ENCODE results near the gene FGD4. TPM values are rescaled to one million over a fixed set of nuclear protein-coding genes. Genes with fewer than 3 reads are reported as not detected.

Gene FGD4
- total RNA-seq, 1 donor from 2014 or later = 86.3 TPM

DNA sequence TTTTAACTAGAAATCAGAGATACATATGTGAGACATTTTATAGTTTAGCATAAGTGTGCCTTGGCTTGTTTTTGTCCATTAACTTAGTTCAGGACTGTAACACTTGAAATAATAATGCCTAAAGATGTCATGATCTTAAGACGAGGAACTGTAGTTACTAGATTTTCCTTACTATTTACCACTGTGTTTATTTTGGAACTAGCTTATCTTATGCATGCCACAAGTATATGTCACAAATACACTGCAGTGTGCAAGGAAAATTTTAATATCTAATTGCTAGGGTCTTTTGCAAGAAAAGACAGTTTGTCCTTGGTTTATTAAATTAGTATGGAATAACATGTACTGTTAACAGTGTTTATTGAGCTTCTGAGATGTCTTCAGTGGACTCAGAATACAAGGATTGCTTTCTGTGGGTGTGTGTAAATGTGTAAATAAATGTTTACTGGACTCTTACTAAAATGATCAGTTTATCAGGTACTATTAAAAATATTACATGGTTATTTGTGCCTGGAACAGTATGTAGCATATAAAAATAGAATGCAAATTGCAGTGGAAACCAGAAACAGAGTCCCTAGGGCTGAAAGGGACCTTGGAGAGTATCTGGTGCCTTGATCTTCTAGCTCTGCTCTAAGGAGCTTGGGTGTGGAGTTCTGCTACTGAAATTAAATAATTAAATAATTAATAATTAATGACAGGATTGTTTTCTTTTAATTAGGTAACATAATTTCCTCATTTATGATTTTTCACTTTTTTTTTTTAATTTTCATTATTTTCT is 58.1 kb downstream of the FGD4 start:
- no peak for DNase-seq

DNA sequence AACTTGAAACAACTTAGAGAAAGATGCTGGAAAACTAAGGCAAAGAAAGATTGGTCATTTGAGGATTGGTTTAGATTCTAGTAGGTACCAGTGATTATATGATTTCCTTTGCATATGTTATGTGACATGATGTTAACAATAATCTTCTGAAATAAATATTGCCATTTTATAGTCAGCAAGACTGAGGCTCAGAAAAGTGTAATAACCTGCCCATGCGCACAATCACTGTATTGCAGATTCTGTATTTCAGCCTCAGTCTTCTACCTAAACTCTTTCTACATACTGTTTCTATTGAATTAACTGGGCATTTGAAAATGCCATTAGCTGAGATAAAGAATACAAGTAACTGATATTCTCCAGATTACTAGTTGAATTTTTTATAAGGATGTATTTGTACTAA is 61.3 kb downstream of the FGD4 start:
- no peak for DNase-seq

DNA sequence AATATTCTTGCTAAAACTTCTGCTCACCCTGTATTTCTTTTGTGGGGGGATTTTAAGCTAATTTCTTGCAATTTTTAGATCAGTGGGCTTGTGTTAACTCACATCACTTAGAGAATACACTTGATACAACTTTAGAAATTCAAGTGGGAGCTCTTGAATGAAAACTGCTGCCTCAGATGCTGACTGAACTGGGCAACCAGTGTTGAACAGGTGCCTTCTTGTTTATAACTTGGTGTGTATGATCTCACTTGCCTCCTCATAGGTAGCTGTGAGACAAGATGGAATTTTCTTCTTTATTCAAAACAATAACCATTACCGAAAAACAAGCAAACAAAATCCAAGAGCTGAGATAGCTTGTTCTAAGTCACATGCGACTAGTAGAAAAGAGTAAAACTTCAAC is 63.5 kb downstream of the FGD4 start:
- DNase-seq = no peak

DNA sequence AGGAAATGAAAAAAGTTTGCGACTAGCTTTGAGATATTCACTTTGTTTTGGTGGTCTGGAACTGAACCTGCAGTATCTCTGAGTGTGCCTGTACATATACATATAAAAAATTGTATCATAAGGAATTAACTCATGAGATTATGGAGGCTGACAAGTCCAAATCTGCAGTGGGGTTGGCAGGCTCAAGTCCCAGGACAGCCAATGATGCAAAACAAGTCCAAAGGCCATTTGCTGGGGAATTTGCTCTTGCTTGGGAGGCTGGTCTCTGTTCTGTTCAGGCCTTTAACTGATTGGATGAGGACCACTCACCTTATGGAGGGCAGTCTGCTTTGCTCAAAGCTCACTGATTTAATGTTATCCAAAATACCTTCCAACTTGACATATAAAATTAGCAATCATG is 66.8 kb downstream of the FGD4 start:
- DNase-seq = no peak

DNA sequence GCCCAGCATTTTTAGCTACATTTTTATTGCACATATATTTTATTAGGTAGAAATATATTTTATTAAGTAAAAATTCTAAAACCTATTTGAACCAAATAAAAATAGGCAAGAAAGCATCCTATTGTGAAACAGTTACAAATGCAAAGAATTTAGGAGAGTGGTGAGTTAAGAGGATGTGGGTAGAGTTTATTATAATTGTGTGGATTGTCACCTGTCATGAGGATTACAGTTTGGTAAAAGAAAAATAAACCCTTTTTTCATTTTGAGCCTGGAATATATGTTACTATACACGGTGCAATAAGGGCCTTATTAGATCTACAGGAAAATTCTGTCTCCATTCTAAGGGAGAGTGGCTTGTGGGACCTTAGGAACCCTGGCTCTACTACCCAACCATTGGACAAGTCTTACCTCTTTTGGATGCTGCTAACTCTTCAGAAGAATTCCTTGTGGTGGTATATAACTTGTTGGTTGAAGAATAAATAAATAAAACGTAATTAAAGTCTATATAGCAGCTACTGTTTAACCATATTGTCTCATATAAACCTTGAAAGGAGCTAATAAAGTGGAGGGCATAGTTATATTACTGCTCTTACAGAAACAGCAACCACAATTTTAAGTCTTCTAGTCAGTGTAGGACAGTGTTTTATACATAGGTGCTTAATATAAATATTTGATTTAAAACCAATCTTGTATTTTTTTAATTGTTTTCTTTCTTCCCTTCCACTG is 67.8 kb downstream of the FGD4 start:
- no peak for DNase-seq

DNA sequence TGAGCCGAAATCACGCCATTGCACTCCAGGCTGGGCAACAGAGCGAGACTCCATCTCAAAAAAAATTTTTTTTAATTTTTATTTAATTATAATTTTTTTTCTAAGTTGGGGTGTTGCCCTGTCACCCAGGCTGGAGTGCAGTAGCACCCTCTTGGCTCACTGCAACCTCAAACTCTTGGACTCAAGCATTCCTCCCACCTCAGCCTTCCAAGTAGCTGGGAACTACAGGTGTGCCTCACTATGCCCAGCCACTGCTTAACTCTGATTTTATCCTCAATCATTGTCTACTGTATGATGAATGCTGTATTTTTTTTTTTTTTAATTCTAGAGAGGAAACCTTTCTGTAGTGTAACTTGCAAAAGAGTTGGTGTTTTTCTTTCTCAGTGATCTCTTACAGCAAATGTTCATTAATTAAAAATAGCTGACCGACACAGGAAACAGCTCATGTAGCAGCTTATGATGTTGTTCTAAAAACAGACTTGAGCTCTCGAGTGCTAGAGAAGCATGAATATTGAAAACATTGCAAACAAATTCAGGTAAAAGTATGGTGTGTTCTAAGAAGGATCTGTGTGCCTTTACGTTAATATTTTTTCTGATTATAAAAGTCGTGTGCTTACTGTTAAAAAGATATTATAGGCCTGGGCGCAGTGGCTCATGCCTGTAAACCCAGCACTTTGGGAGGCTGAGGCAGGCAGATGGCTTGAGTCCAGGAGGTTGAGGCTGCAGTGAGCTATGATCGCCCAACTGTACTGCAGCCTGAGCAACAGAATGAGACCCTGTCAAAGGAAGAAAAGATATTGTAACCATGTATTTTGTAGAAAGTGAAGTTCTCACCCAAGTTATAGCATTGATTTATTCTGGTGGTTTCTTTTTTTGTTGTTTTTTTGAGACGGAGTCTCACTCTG is 68.9 kb downstream of the FGD4 start:
- no peak for DNase-seq

DNA sequence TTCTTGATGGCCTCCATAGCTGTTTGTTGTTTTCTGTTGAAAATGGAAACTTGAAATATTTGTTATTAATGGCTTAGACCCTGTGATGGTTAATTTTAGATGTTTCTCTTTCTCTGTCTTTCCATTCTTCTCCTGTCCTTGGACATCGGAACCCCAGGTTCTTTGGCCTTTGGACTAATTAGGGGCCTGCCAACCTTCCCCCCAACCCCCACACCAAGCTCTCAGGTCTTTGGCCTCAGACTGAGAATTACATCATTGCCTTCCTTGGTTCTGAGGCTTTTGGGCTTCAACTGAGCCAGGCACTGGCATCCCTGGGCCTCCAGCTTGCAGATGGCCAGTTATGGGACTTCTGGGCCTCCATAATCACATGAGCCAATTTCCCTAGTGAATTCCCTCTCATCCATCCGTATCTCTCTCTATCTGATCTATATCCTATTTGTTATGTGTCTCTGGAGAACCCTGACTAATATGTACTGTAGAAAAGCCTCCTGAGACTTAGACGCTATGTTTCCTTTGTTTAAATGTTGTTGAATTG is 71.6 kb downstream of the FGD4 start:
- DNase-seq = no peak

DNA sequence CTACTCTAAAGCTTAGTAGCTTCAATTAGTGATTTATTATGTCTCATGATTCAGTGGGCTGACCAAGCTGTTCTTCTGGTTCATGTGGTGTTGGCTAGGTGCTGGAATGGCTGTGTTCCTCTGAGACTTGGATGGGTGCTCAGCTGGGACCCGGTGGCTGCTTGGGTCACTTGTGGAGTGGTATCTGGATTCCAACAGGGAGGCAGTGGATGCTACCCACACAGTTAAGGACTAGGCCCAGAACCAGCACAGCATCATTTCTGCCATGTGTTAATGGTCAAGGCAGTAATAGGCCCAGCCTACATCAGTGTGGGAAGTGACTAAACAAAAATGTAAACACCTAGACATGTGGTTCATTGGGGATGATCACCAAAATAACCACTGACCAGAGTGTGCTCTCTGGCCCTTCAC is 72.2 kb downstream of the FGD4 start:
- no peak for DNase-seq

DNA sequence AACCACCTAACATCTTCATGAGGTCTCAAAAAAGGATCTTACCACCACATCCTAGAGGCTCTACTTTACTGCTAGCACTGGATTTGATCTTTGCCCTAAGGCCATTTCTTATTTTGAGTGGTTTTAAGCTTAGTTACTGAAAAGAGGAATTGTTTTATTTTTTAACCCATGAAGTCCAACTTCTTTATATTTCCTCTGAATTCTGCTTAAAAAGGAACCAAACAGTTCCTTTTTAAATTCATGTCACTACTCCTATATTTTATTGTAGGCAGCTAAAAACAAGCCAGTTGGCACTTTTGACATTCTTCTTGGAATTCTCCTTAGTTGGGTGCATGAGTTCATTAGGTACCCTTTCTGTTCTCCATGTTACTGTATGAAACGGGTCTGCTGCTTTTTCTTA is 76.4 kb downstream of the FGD4 start:
- no peak for DNase-seq

DNA sequence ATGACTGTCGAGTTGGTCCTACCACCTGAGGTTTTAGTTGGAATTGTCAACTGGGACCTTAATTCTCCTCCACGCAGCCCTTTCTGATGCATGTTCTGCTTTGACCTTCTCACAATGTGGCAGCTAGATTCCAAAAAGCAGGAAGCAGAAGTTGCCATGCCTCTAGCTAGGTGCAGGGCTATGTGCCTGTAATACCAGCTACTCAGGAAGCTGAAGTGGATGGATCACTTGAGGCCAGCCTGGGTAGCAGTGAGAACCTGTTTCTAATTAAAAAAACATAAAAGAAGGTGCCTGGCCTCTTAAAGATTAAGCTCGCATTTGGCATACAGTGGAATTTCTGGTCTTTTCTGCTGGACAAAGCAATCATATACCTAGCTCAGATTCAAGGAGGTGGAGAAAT is 77.1 kb downstream of the FGD4 start:
- DNase-seq = no peak

DNA sequence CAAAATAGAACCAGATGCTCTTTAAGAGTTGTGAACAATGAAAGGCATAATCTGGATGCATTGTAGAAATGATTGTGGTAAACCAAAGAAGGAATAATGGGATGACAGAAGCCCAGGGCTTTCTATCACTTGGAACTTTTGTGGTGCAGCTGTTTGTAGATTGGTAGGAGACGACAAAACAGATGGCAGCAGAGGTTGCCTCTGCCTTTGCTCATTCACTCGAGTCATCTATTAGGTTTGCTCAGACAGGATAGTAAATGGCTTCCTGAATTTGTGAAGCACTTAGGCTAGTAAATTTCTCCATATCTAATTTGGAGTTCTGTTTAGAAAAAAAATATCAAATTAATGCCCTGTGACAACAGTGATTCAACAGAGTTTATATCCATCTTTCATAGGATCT is 78.4 kb downstream of the FGD4 start:
- DNase-seq = no peak

DNA sequence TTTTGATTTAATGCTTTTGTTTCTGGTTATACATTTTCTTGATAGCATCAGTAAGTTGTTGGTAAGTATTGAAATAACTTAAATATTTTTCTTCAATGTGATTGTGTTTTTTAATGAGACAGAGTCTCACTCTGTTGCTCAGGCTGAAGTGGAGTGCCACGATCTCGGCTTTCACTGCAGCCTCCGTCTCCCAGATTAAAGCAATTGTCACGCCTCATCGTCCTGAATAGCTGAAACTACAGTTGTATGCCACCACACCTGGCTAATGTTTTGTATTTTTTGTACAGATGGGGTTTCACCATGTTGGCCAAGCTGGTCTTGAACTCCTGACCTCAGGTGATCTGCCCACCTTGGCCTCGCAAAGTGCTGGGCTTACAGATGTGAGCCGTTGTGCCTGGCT is 78.8 kb downstream of the FGD4 start:
- no peak for DNase-seq

DNA sequence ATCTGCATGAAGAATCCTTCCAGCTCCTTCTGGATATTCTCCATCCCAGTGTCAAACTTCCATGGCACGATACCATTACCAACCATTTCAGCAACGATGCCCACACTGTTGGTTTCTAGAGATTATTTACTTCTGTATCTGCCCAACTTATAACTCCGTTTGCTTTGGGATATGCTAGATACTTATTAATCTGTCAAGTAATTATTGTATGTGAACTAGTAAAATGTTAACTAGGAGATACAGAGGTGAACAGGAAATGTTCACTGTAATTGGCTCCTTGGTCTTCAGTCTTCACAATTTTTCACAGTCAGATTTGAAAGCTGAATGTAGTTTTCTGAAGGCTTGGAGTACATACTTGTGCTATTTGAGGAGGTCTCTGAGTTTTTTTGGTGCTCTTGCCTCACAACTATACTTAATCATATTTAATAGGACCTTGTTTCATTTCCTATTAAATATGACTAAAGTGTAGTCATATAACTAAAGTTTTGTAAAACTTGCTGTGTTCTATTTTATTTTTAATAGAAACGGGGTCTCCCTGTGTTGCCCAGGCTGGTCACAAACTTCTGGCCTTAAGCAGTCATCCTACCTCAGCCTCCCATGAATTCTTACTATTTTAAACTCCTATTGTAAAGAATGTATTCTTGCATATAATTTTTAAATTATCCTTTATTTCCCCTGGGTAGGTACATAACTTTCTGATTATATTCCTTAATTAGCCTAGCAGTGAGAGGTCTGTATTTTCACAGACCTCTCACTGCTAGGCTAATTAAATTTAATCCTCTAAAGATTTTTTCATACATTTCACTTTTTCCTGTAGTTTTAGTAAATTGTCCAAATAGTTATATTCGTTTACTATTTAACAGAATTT is 79.7 kb downstream of the FGD4 start:
- no peak for DNase-seq

DNA sequence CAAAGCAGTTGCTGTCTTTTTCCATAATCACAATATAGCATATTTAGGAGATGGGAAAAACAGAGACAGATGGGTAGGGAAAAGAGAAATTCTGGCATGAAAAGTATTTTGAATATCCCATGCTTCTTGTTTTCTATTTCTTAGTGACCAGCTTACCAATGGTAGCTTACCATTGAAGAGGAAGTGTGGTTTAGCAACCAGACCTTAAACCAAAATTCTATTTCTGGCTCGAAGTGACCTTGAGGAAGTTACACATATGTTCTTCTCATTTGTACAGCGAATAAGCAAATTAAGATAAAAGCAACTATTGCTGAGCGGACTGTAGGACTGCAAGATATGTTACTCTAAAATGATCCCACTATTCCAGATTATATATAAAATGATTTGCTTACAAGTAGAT is 82.9 kb downstream of the FGD4 start:
- DNase-seq = no peak

DNA sequence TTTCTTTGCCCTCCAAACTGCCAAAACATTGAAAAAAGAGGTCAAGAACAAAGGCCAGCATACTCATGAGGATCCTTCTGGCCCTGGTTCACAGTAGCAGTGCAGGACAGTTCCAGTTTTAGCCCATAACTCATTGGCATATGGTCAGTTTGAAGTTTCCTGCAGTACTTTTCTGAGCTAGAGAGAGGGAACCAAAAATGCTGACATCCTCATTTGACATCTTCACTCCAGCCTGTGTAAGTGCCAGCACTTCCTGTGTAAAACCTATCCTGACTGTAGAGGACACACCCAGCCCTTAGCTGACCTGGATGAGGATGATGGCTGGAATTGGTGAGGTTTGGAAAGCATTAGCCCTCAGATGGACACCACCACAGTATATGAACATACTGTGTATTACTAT is 84.1 kb downstream of the FGD4 start:
- DNase-seq = no peak

DNA sequence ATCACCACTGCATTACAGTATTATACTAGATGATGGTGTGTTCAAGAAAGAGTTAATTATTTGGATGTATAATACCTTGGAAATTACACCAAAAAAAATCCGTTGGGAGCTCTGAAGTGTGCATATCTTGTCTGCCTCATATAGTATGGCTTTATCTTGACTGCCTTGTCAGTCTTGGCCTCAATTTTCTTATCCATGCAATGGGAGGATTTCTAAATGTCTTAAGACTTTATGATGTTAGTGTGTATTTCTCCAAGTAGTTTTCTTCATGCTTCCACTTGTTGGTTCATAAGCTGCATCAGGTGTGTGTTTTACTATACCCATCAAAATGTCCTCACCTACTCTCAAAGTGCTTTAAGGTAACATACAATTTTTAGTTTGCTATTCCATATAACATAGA is 84.6 kb downstream of the FGD4 start:
- DNase-seq = no peak

DNA sequence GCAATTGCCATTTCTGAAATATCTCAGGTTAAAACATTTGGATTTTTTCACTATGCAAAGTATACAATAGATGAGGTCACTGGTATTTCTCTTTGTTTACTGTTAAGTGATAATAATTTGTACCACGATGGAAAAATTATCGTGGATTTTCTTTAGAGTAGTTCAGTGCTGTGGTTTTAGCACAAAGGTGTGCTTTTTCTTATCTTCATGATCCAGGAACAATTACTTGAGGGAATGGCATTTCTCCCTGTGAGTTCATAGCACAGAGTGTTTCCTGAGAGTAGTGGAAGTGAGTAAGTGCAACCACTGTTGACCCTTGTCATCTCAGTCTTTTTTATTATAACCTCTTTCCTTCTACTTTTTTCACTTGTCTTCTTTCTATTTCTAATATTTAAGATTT is 86.8 kb downstream of the FGD4 start:
- DNase-seq = no peak

DNA sequence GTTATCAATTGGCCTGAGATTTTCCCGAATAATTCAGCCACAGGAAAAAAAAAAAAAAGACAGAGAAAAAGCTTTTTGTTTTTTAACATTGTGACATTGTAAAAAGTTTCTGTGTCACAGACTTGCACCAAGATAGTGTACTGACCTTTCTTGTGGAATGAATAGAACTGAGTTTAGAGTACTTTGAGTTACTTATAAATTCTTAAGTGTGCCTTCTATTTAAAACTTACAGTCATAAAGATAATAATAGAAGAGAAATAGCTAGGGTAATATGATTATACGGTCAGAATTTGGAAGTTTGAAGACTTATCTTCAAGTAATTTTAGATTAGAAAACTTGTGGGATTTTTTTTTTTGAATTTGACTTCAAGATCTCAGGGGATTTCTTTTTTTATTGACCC is 88.8 kb downstream of the FGD4 start:
- DNase-seq = no peak

DNA sequence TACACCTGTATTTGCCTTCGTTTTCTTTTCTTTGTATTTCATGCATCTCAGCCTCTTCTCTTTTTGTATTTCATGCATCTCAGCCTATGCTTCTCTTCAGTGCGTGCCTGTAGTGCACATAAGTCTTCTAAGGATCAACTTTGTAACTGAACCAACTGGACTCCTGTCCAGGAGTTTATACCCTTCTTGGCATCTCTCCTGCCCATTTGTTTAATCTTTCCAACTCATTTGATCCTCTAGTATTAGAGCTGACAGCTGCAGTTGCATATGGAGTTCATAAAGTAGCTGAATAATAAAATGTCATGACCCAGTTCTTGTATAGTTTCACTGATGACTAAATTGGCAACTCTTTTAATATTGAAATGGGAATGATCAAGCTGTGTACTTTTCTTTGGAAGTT is 89.7 kb downstream of the FGD4 start:
- DNase-seq = no peak

DNA sequence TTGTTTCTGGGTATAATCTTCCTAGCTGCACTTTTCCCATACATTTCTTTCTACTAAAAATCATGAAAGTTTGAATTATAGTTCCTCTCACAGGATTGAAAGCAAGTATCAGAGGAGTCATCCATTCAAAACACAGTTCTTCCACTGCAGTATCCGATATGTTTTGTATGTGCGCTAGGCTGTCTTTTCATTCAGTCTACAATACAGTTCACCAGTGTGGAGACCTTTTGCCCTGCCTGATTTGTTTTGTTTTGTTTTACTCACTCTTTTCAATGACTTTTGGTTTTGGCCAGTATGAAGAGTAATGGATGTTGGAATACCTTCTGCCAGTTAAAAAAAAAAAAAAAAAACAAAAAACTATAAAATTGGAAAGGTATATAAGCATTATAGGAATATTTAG is 91.4 kb downstream of the FGD4 start:
- no peak for DNase-seq

DNA sequence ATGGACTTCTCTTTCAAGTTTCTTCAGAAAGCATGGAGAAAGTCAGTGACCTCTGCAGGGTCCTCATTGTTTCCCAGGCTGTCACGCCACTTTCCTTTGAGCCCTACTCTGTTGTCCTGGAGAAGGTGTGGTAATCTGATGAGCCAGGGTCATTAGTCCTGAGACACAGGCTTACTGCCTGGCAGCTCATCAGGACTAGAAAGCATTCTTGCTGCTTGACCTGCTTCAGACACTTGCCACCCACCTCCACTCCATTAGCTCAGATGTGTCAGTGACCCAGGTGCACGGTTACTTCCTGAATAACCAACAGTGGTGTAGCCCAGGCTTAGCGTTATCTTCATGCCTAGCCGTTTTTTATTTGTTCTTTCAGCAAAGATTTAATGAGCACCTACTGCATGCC is 93.9 kb downstream of the FGD4 start:
- DNase-seq = no peak

DNA sequence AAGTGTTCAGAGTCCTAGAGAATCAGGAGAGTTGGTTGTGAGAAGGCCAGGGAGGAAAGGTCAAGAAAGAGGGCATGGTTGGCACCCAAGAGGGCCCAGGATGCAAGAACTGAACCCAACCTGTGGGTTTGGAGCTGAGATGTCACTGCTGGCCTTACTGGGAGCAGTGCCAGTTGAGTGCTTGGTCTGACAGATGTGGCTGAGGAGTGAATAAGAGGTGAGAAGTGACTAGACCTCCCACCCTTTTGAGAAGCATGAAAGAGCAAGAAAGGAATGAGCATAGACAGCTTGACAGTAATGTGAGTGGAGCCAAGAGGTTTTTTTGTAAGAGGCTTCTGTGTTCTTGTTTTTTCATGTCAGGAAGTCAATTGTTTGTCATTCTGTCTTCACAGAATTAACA is 95.3 kb downstream of the FGD4 start:
- DNase-seq = no peak
